HG02759 (cell line): ENCODE data around the gene ZDHHC4.
"Not testable (repeated sequence)": the region's sequence is repeated elsewhere in the genome, so short reads cannot be mapped to it uniquely, and the experiment has no call there.

Experiments used
- ATAC-seq: cut with Tn5 transposase; IDR thresholded peaks from one replicate; pipeline ENCODE4 v1.9.1; 2021; ENCODE audit warnings: mild to moderate bottlenecking, moderate library complexity; ENCODE audit not compliant: unreplicated experiment

ZDHHC4 gene

GRCh38 chr7:6631605-6632004 lies 54.4 kb downstream of the ZDHHC4 start:
- no peak for ATAC-seq

- no peak for ATAC-seq
Observed at GRCh38 chr7:6634021-6634420, 56.8 kb downstream of the ZDHHC4 start.

GRCh38 chr7:6634971-6635370 lies 57.7 kb downstream of the ZDHHC4 start:
- not testable (repeated sequence) for ATAC-seq

- ATAC-seq: peak; percentile 79
Observed at GRCh38 chr7:6636741-6637543, 59.7 kb downstream of the ZDHHC4 start, which contains the start of gene ZNF316. Gene ZNF316, plus strand, starts transcription at chr7:6637318. Its CDS starts 5,092 bp downstream, at chr7:6642410.

GRCh38 chr7:6637544-6638229 lies 60.4 kb downstream of the ZDHHC4 start:
- peak; percentile 86 for ATAC-seq
